NOMO-1 treated with DMSO at 0.1 percent for 48 hours (cell line): ENCODE data around the gene CCDC85B.

ENCODE experiments used
- DNase-seq: peaks from one replicate; lab custom pipeline; 2025; ENCODE audit not compliant: unreplicated experiment; lab: John Stamatoyannopoulos, UW

Gene CCDC85B

GRCh38 chr11:65868076-65868667, 22.3 kb upstream of the CCDC85B start:
- DNase-seq = no peak

- DNase-seq = no peak
Measured at GRCh38 chr11:65868907-65869306, 21.6 kb upstream of the CCDC85B start.

- DNase-seq = no peak
Measured at GRCh38 chr11:65869643-65870306, 20.7 kb upstream of the CCDC85B start.

GRCh38 chr11:65870307-65870658, 20.2 kb upstream of the CCDC85B start:
- DNase-seq = no peak

- no peak for DNase-seq
Measured at GRCh38 chr11:65870706-65871681, 19.5 kb upstream of the CCDC85B start.

- DNase-seq = no peak
Measured at GRCh38 chr11:65871811-65872548, 18.5 kb upstream of the CCDC85B start.

- no peak for DNase-seq
Measured at GRCh38 chr11:65872586-65873317, 17.7 kb upstream of the CCDC85B start, which contains the start of gene EFEMP2. Gene EFEMP2, minus strand, starts transcription at chr11:65872800. Its CDS starts 446 bp downstream, at chr11:65872354.

GRCh38 chr11:65873318-65874156, 16.9 kb upstream of the CCDC85B start:
- peak; percentile 83 for DNase-seq

GRCh38 chr11:65879617-65880016, 10.9 kb upstream of the CCDC85B start, which contains the start of gene CTSW:
Gene CTSW, plus strand, starts transcription at chr11:65879837. Its CDS starts 18 bp downstream, at chr11:65879855.
- no peak for DNase-seq

- DNase-seq = no peak
Measured at GRCh38 chr11:65880027-65880426, 10.4 kb upstream of the CCDC85B start.

- DNase-seq = no peak
Measured at GRCh38 chr11:65880844-65881421, 9.5 kb upstream of the CCDC85B start.

GRCh38 chr11:65882120-65883057, 8.1 kb upstream of the CCDC85B start:
- DNase-seq = no peak

- DNase-seq = no peak
Measured at GRCh38 chr11:65883058-65883761, 7.3 kb upstream of the CCDC85B start.

- no peak for DNase-seq
Measured at GRCh38 chr11:65883786-65884715, 6.4 kb upstream of the CCDC85B start.

- DNase-seq = peak; percentile 58
Measured at GRCh38 chr11:65884716-65885092, 5.8 kb upstream of the CCDC85B start.

- DNase-seq = no peak
Measured at GRCh38 chr11:65885231-65885630, 5.2 kb upstream of the CCDC85B start.
